ENCODE data around the gene HNRNPLL. TPM values are rescaled to one million over a fixed set of nuclear protein-coding genes. Genes with fewer than 3 reads are reported as not detected.

The HNRNPLL gene
- total and polyA plus RNA-seq, 2 of the 8 experiments (the other 6 are each of a cell fraction or from before 2014, with no cell fraction given), result 18.6 to 69.3 TPM

DNA sequence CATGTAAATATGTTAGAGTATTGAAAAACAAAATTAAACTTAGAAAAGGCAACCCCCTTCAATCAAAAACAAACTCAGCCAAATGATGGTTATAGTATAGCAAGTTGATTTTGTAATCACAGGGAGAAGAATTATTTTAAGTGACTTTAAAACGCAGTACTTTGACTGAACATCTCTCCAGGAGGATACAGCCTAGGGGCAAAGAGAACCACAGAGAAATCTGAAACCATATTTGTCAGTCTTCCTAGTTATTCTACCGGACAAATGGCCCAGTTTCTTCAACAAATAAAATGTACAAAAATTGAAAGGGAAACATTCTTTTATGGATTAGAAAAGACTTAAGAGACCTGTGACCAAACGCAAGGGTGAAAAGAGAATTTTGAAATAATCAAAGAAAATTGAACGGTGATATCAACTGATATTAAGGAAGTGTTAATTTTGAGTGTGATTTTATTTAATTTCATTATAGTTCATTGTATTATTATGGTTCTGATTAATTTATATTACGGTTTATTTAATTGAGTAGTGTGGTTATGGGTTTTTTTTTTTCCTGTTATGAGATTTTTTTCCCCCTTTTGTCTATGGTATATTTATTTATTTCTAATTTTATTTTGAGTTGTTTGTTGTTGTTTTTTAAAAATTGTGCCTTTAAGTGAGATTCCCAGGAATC lies 75.3 kb downstream of the HNRNPLL start (continued):
- TF ChIP-seq CHD7 (IDR thresholded peaks at IDR 0.05; ENCODE audit: insufficient replicate concordance, low read length) (no peak), TCF12 (IDR thresholded peaks at IDR 0.05; ENCODE audit: low read depth, low read length) (no peak), CHD2 (IDR thresholded peaks at IDR 0.05; ENCODE audit: low read length) (no peak), EGR1 (IDR thresholded peaks at IDR 0.05; ENCODE audit: borderline replicate concordance, low read depth, low read length) (no peak), ASH2L (IDR thresholded peaks at IDR 0.05; ENCODE audit: low read length) (no peak), PHF8 (conservative IDR thresholded peaks at IDR 0.05; ENCODE audit: low read depth, low read length) (no peak), ZNF274 (IDR thresholded peaks at IDR 0.05; ENCODE audit: borderline replicate concordance, extremely low read depth, low read length) (no peak), E2F6 (IDR thresholded peaks at IDR 0.05) (no peak)

All from H1 (cell line).